ENCODE results near the gene TAL1. TPM values are rescaled to one million over a fixed set of nuclear protein-coding genes. Genes with fewer than 3 reads are reported as not detected.

The TAL1 gene
- total and polyA plus RNA-seq, 2 donors (not counting 3 experiments of a cell fraction or from before 2014, with no cell fraction given) = 36.7 to 52.4 TPM

DNA sequence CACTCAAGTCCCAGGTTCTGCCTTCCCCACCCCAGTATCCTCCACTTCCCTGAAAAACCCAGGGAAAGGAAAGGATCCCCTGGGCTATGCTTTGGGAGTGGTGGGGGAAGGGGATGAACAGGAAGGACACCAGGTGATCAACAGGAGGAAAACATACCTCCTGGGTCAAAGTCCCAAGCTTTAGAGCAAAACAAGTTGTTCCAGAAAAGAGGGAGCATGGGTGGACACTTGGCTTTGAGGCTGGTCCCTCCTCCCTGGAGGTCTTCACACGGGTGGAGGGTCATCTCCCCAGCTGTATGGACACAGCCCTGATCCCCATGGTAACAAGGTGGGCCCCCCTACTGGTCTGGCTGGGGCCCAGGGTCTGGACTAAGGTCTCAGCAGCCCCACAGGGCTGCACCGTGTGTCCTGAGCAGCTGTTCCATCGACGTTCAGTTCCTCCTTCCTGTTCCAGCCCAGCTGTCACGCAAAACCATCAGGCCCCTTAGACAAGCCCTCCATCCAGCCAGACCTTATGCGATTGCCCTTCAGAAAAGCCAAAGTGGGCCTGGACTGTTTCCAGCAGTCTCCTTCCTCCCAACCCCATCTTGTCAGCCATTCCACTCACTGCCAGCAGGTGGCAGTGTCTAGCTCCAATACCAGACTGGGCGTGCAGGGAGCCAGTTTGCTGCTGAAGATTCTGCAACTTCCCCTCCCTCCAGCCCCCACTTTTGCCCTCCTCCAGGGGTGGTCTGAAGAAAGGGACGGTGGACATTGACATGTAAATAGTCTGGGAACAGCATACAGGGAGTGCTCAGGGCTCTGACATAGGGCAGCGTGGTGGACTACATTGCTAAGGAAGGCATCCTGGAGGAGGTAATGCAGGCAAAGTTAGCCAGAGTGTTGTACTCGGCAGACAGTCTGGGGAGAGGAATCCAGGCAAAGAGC lies 39.3 kb downstream of the TAL1 start:
- Histone ChIP-seq H3K4me1 (ENCODE audit: control insufficient read depth, extremely low read depth, insufficient read depth, low read length) (peaks cover 5% of the 10 kb centered on the region), H3K79me2 (ENCODE audit: control insufficient read depth, insufficient read depth, low read length) (no peaks in the 10 kb centered on the region), H3K4me3 (replicated peaks in 1 of 3; ENCODE audit: insufficient read depth in 1 of 3, low read depth in 1 of 3, low read length in 3 of 3) (no peak overlapping the region), H3K27ac (ENCODE audit: insufficient read depth, low read depth, low read length) (no peak overlapping the region), H3K36me3 (ENCODE audit: control insufficient read depth in 2 of 2, extremely low read depth in 1 of 2, insufficient read depth in 2 of 2, low read length in 2 of 2) (no peaks in the 10 kb centered on the region), H3K9me3 (replicated peaks; ENCODE audit: control insufficient read depth, insufficient read depth, low read length) (no peaks in the 10 kb centered on the region), H3K4me2 (ENCODE audit: insufficient read depth, low read length) (no peak overlapping the region), H4K20me1 (replicated peaks; ENCODE audit: control insufficient read depth, extremely low read depth, insufficient read depth, low read length) (no peaks in the 10 kb centered on the region), H3K27me3 (ENCODE audit: control insufficient read depth in 2 of 2, insufficient read depth in 2 of 2, low read length in 2 of 2) (no peaks in the 10 kb centered on the region), H2AFZ (ENCODE audit: low read depth, low read length) (peak overlapping the region; percentile 30), H3K9ac (replicated peaks; ENCODE audit: extremely low read depth, insufficient read depth, low read length) (no peak overlapping the region), H3K9me1 (replicated peaks; ENCODE audit: control insufficient read depth, extremely low read depth, insufficient read depth, low read length) (no peaks in the 10 kb centered on the region)
- intact Hi-C loops (cut with micrococcal nuclease) = loop anchor here (1.0 kb wide), 4 partner anchors 20 to 122 kb away; partner anchors contain the start of gene STIL
- dilution Hi-C loops (cut with MboI; ENCODE audit: extremely low pct_ligation_motif_present, low sequenced_read_pairs) = no loop called here
- no TSS peak for BruUV-seq (replicated peaks)
- POLR2A ChIA-PET = no interaction called here
- DNase-seq (ENCODE audit: low read depth, low spot score) (peak; percentile 76), FAIRE-seq (peak; percentile 97)
- CTCF ChIA-PET = interaction anchor here (0.6 to 8.0 kb wide), 33 partner anchors 8 to 245 kb away, joined by 3 to 224 read pairs (median 5); partner anchors contain the start of genes CMPK1, FOXD2 and STIL
- TF ChIP-seq EZH2 (IDR thresholded peaks at IDR 0.05; ENCODE audit: borderline replicate concordance, low read depth, low read length, severe bottlenecking) (no peak), FOS (IDR thresholded peaks at IDR 0.05; ENCODE audit: borderline replicate concordance, insufficient read depth, low read length) (no peak), GATA2 (IDR thresholded peaks at IDR 0.05; ENCODE audit: insufficient read depth, insufficient read length, low read depth, low read length) (no peak), CTCF (IDR thresholded peaks at IDR 0.05; ENCODE audit: extremely low read depth in 1 of 2, insufficient read depth in 1 of 2, low read depth in 1 of 2, low read length in 2 of 2) (peak; percentile 94 to 97), JUN (IDR thresholded peaks at IDR 0.05; ENCODE audit: borderline replicate concordance, insufficient read depth, insufficient read length, low read depth) (no peak), MAX (IDR thresholded peaks at IDR 0.05; ENCODE audit: insufficient read depth, insufficient read length) (no peak)
